Neural cell (in vitro differentiated cells): ENCODE results near the gene VSNL1.

Experiments used
- CTCF ChIP-seq: fragments of 450-650 bp; IDR thresholded peaks from 2 replicates; pipeline ENCODE4 v1.5.1; 2014; ENCODE audit warnings: antibody characterized with exemption, mild to moderate bottlenecking, moderate library complexity; ENCODE audit not compliant: poor library complexity, severe bottlenecking
- EP300 ChIP-seq: fragments of 450-650 bp; conservative IDR thresholded peaks from 2 replicates; pipeline ENCODE4 v1.6.1; 2014; ENCODE audit warnings: antibody characterized with exemption, mild to moderate bottlenecking, moderate library complexity; ENCODE audit not compliant: poor library complexity, severe bottlenecking
- EZH2 ChIP-seq: fragments of 200-600, 300-800 bp; shearing (Covaris generic), sonication (generic); IDR thresholded peaks from 2 replicates; pipeline ENCODE4 v1.6.1; 2014; ENCODE audit warnings: antibody characterized with exemption, low read length, borderline replicate concordance, mild to moderate bottlenecking; ENCODE audit not compliant: insufficient read depth, poor library complexity, severe bottlenecking
- MXI1 ChIP-seq: fragments of 450-650 bp; conservative IDR thresholded peaks from 2 replicates; pipeline ENCODE4 v1.6.1; 2014; ENCODE audit warnings: antibody characterized with exemption, mild to moderate bottlenecking; ENCODE audit not compliant: poor library complexity, severe bottlenecking
- POLR2AphosphoS5 ChIP-seq: IDR thresholded peaks from 2 replicates; pipeline ENCODE4 v1.6.1; 2012
- RAD21 ChIP-seq: fragments of 450-650 bp; conservative IDR thresholded peaks from 2 replicates; pipeline ENCODE4 v1.6.1; 2014; ENCODE audit warnings: antibody characterized with exemption, mild to moderate bottlenecking, moderate library complexity
- REST ChIP-seq: IDR thresholded peaks from 2 replicates; pipeline ENCODE4 v1.6.1; 2012; ENCODE audit warnings: borderline replicate concordance
- SMC3 ChIP-seq: fragments of 450-650 bp; conservative IDR thresholded peaks from 2 replicates; pipeline ENCODE4 v1.6.1; 2014; ENCODE audit warnings: antibody characterized with exemption, mild to moderate bottlenecking, moderate library complexity; ENCODE audit not compliant: poor library complexity
- TAF1 ChIP-seq: IDR thresholded peaks from 2 replicates; pipeline ENCODE4 v1.6.1; 2012; ENCODE audit warnings: low read depth

GRCh38 chr2:17608251-17608650 is 67.8 kb downstream of the VSNL1 start:
- TF ChIP-seq MXI1 (no peak), POLR2AphosphoS5 (no peak), CTCF (no peak), EP300 (peak; percentile 30), RAD21 (no peak), SMC3 (no peak), EZH2 (no peak), TAF1 (no peak), REST (no peak)
